Smooth muscle cell (in vitro differentiated cells): Measurements from ENCODE around the gene UPK3B. TPM values are rescaled to one million over a fixed set of nuclear protein-coding genes. Genes with fewer than 3 reads are reported as not detected.
"Not testable (repeated sequence)": the region's sequence is repeated elsewhere in the genome, so short reads cannot be mapped to it uniquely, and the experiment has no call there.

Experiments used
- DNase-seq: peaks from one replicate; lab custom pipeline; 2025; ENCODE audit not compliant: unreplicated experiment; lab: John Stamatoyannopoulos, UW
- H2AFZ ChIP-seq: fragments of 200-600 bp; sonication (generic); 2 replicates; pipeline ENCODE4 v1.6.0; 2016; ENCODE audit warnings: antibody characterized with exemption, low read depth, mild to moderate bottlenecking
- H3F3A ChIP-seq: fragments of 200-600 bp; sonication (generic); 2 replicates; pipeline ENCODE4 v1.6.0; 2017; ENCODE audit warnings: antibody characterized with exemption, low read depth
- H3K27ac ChIP-seq: fragments of 200-600 bp; sonication (generic); 2 replicates; pipeline ENCODE4 v1.5.1; 2016; ENCODE audit warnings: low read depth, mild to moderate bottlenecking
- H3K27me3 ChIP-seq: fragments of 200-600 bp; sonication (generic); 2 replicates; pipeline ENCODE4 v1.6.1; 2016; ENCODE audit warnings: low read depth, mild to moderate bottlenecking
- H3K36me3 ChIP-seq: fragments of 200-600 bp; sonication (generic); 2 replicates; pipeline ENCODE4 v1.5.1; 2016; ENCODE audit warnings: low read depth
- H3K4me1 ChIP-seq: fragments of 200-600 bp; sonication (generic); 2 replicates; pipeline ENCODE4 v1.5.1; 2016; ENCODE audit warnings: low read depth
- H3K4me2 ChIP-seq: fragments of 200-600 bp; sonication (generic); 2 replicates; pipeline ENCODE4 v1.6.0; 2016; ENCODE audit warnings: mild to moderate bottlenecking
- H3K4me3 ChIP-seq: fragments of 200-600 bp; sonication (generic); 2 replicates; pipeline ENCODE4 v1.5.1; 2016; ENCODE audit warnings: mild to moderate bottlenecking
- H3K79me2 ChIP-seq: fragments of 200-600 bp; sonication (generic); 2 replicates; pipeline ENCODE4 v1.6.0; 2016; ENCODE audit warnings: low read depth, mild to moderate bottlenecking
- H3K9ac ChIP-seq: fragments of 200-600 bp; sonication (generic); 2 replicates; pipeline ENCODE4 v1.6.0; 2016; ENCODE audit warnings: low read depth
- H3K9me3 ChIP-seq: fragments of 200-600 bp; sonication (generic); replicated peaks from 2 replicates; pipeline ENCODE4 v1.5.1; 2016; ENCODE audit warnings: low read depth
- H4K20me1 ChIP-seq: fragments of 200-600 bp; sonication (generic); 2 replicates; pipeline ENCODE4 v1.6.0; 2016; ENCODE audit warnings: low read depth
- WGBS: methylation state at CpG from one replicate; pipeline ENCODE4 v1.1.7; 2016; ENCODE audit warnings: low lambda C conversion rate; 5-methylcytosine and 5-hydroxymethylcytosine counted together
- polyA plus RNA-seq: library from polyadenylated mRNA; unstranded; fragments of >200 nt; fragmentation: Nextera tagmentation; extraction: Ambion mirVana; gene quantifications from 2 replicates; pipeline ENCODE4 v1.2.1, GENCODE V29; 2016
- total RNA-seq: library from RNA; depleted of rRNA; stranded (reverse); fragments of >200 nt; gene quantifications from 2 replicates; pipeline ENCODE4 v1.2.3, GENCODE V29; 2014
- TF ChIP-seq, protein P1 (sequence below): fragments of 200-600 bp; sonication (generic); IDR thresholded peaks from 2 replicates; pipeline ENCODE4 v1.5.1; 2017; ENCODE audit warnings: borderline replicate concordance, mild to moderate bottlenecking, antibody characterized with exemption; ENCODE audit not compliant: insufficient read depth, poor library complexity, severe bottlenecking

The UPK3B gene
- total and polyA plus RNA-seq, 2 experiments from 2014 or later: not detected

GRCh38 chr7:76511911-76512885, 1.8 kb downstream of the UPK3B start:
- not testable (repeated sequence) for H3K36me3 ChIP-seq, DNase-seq, H3F3A ChIP-seq, H3K27me3 ChIP-seq, H2AFZ ChIP-seq, H3K79me2 ChIP-seq, H3K9me3 ChIP-seq, H3K4me3 ChIP-seq, H4K20me1 ChIP-seq, H3K4me2 ChIP-seq, H3K4me1 ChIP-seq, H3K9ac ChIP-seq, H3K27ac ChIP-seq
- WGBS: no CpG with 5 or more reads among the region's 31 CpGs

GRCh38 chr7:76512941-76513816, 2.8 kb downstream of the UPK3B start:
- Histone ChIP-seq H4K20me1 (no peaks in the 10 kb centered on the region), H3F3A (no peaks in the 10 kb centered on the region), H3K4me1 (peaks cover 9% of the 10 kb centered on the region), H3K4me2 (no peak overlapping the region), H3K9ac (no peak overlapping the region), H3K79me2 (no peaks in the 10 kb centered on the region), H3K27me3 (no peaks in the 10 kb centered on the region), H2AFZ (no peak overlapping the region), H3K4me3 (no peak overlapping the region), H3K27ac (no peak overlapping the region), H3K36me3 (no peaks in the 10 kb centered on the region), H3K9me3 (no peaks in the 10 kb centered on the region)
- 88% methylated on average over 21 of the region's 21 CpGs for WGBS
- DNase-seq: no peak
- TF ChIP-seq, protein P1, sequence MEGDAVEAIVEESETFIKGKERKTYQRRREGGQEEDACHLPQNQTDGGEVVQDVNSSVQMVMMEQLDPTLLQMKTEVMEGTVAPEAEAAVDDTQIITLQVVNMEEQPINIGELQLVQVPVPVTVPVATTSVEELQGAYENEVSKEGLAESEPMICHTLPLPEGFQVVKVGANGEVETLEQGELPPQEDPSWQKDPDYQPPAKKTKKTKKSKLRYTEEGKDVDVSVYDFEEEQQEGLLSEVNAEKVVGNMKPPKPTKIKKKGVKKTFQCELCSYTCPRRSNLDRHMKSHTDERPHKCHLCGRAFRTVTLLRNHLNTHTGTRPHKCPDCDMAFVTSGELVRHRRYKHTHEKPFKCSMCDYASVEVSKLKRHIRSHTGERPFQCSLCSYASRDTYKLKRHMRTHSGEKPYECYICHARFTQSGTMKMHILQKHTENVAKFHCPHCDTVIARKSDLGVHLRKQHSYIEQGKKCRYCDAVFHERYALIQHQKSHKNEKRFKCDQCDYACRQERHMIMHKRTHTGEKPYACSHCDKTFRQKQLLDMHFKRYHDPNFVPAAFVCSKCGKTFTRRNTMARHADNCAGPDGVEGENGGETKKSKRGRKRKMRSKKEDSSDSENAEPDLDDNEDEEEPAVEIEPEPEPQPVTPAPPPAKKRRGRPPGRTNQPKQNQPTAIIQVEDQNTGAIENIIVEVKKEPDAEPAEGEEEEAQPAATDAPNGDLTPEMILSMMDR: peak; percentile 32

- Histone ChIP-seq H3K9me3 (no peaks in the 10 kb centered on the region), H3K4me3 (no peak overlapping the region), H3K79me2 (no peaks in the 10 kb centered on the region), H2AFZ (no peak overlapping the region), H3K4me1 (peaks cover 9% of the 10 kb centered on the region), H4K20me1 (no peaks in the 10 kb centered on the region), H3F3A (no peaks in the 10 kb centered on the region), H3K36me3 (no peaks in the 10 kb centered on the region), H3K4me2 (no peak overlapping the region), H3K27me3 (no peaks in the 10 kb centered on the region), H3K27ac (no peak overlapping the region), H3K9ac (no peak overlapping the region)
- WGBS: 94% methylated on average over 27 of the region's 29 CpGs
- TF ChIP-seq, protein P1: no peak
- no peak for DNase-seq
Observed at GRCh38 chr7:76513817-76514799, 3.8 kb downstream of the UPK3B start.
